ENCODE results near the gene CNPY4.

The CNPY4 gene

GRCh38 chr7:100152937-100153666, 33.7 kb downstream of the CNPY4 start:
- DNase-seq, result no peak

GRCh38 chr7:100153708-100154535, 34.5 kb downstream of the CNPY4 start:
- DNase-seq, result no peak

- no peak for DNase-seq
These were observed 35.4 kb downstream of the CNPY4 start for GRCh38 chr7:100154651-100155491.

- no peak for DNase-seq
These were observed 36.3 kb downstream of the CNPY4 start for GRCh38 chr7:100155553-100156317.

GRCh38 chr7:100156331-100157068, 37.1 kb downstream of the CNPY4 start:
- no peak for DNase-seq

- no peak for DNase-seq
These were observed 37.6 kb downstream of the CNPY4 start for GRCh38 chr7:100157069-100157333.

GRCh38 chr7:100157334-100158228, 38.1 kb downstream of the CNPY4 start:
- DNase-seq, result no peak

- DNase-seq, result peak; percentile 80
These were observed 39.0 kb downstream of the CNPY4 start, which contains the start of gene TRAPPC14 for GRCh38 chr7:100158229-100159098. Gene TRAPPC14 (minus strand): TSS chr7:100158723. CDS start chr7:100158499, 224 bp downstream.

GRCh38 chr7:100159099-100159623, 39.7 kb downstream of the CNPY4 start:
- DNase-seq, result no peak

GRCh38 chr7:100160067-100160466, 40.6 kb downstream of the CNPY4 start:
- no peak for DNase-seq

- DNase-seq, result no peak
These were observed 43.6 kb downstream of the CNPY4 start for GRCh38 chr7:100163006-100163531.

GRCh38 chr7:100163871-100164270, 44.4 kb downstream of the CNPY4 start:
- DNase-seq, result no peak

GRCh38 chr7:100166317-100166940, 47.0 kb downstream of the CNPY4 start:
- no peak for DNase-seq

GRCh38 chr7:100166970-100167911, 47.8 kb downstream of the CNPY4 start:
- DNase-seq, result no peak

GRCh38 chr7:100167912-100168323, 48.5 kb downstream of the CNPY4 start:
- no peak for DNase-seq

GRCh38 chr7:100169147-100169850, 49.9 kb downstream of the CNPY4 start:
- DNase-seq, result no peak

Measured in NCI-H187 treated with DMSO at 0.1 percent for 48 hours (cell line).